Middle frontal gyrus (tissue), 1 donor: ENCODE measurements around the gene FYN.

Experiments used
- DNase-seq: peaks from one replicate; pipeline ENCODE4 v3.0.0-alpha.2; 2015; ENCODE audit warnings: low spot score; ENCODE audit errors: extremely low spot score

Gene FYN

GRCh38 chr6:111710911-111711310, 162.3 kb downstream of the FYN start:
- DNase-seq: no peak

GRCh38 chr6:111710439-111710838, 162.8 kb downstream of the FYN start:
- no peak for DNase-seq

GRCh38 chr6:111709615-111710398, 163.4 kb downstream of the FYN start:
- peak; percentile 78 for DNase-seq

- no peak for DNase-seq
These were observed 164.1 kb downstream of the FYN start for GRCh38 chr6:111709201-111709600.

GRCh38 chr6:111707773-111708172, 165.5 kb downstream of the FYN start:
- no peak for DNase-seq

GRCh38 chr6:111706841-111707391, 166.3 kb downstream of the FYN start:
- DNase-seq: no peak

GRCh38 chr6:111703723-111704122, 169.5 kb downstream of the FYN start:
- no peak for DNase-seq

- DNase-seq: no peak
These were observed 171.0 kb downstream of the FYN start for GRCh38 chr6:111702268-111702667.

- DNase-seq: no peak
These were observed 172.1 kb downstream of the FYN start for GRCh38 chr6:111701146-111701545.

GRCh38 chr6:111700135-111700690, 173.0 kb downstream of the FYN start:
- no peak for DNase-seq

GRCh38 chr6:111699123-111699522, 174.1 kb downstream of the FYN start:
- no peak for DNase-seq

GRCh38 chr6:111696814-111697213, 176.4 kb downstream of the FYN start:
- DNase-seq: no peak

GRCh38 chr6:111692327-111693164, 180.7 kb downstream of the FYN start:
- DNase-seq: no peak

GRCh38 chr6:111691345-111692225, 181.7 kb downstream of the FYN start:
- no peak for DNase-seq

GRCh38 chr6:111689946-111690345, 183.3 kb downstream of the FYN start:
- no peak for DNase-seq

GRCh38 chr6:111689419-111689818, 183.8 kb downstream of the FYN start:
- DNase-seq: no peak

- no peak for DNase-seq
These were observed 184.9 kb downstream of the FYN start for GRCh38 chr6:111688331-111688730.

GRCh38 chr6:111687652-111688051, 185.6 kb downstream of the FYN start:
- no peak for DNase-seq

GRCh38 chr6:111686932-111687266, 186.4 kb downstream of the FYN start:
- DNase-seq: no peak

GRCh38 chr6:111686249-111686931, 186.9 kb downstream of the FYN start:
- DNase-seq: no peak
